HepG2 (cell line): ENCODE data around the gene GNG12. TPM values are rescaled to one million over a fixed set of nuclear protein-coding genes. Genes with fewer than 3 reads are reported as not detected.

Experiments
- ATAC-seq: fragments of 200-7000 bp; cut with Tn5 transposase; 3 replicates; pipeline ENCODE4 v1.9.1; 2020; ENCODE audit warnings: mild to moderate bottlenecking, moderate library complexity
- BruUV-seq: library from RNA; stranded (reverse); fragments of 400-500 nt; replicated peaks from 2 replicates; lab custom pipeline; 2021; lab: Mats Ljungman, UMichigan
- CTCF ChIA-PET: fragments of 300-600 bp; formaldehyde crosslinking; extraction: SDS; loops from one replicate; lab custom pipeline; 2021; ENCODE audit warnings: low total read pairs, inconsistent platforms, low intra/inter-chr PET ratio; lab: Yijun Ruan, JAX
- POLR2A ChIA-PET: fragments of 350-600 bp; sonication (Branson Sonifier 250); formaldehyde crosslinking; loops from one replicate; lab custom pipeline; 2020; ENCODE audit warnings: antibody characterized with exemption, inconsistent platforms; lab: Yijun Ruan, JAX
- DNase-seq: peaks from one replicate; pipeline ENCODE4 v3.0.0-alpha.2; 2015; ENCODE audit warnings: low spot score
- FAIRE-seq: peaks from 3 replicates; lab custom pipeline; 2011; peaks lifted over from hg19 to GRCh38; lab: Jason Lieb, UNC
- H2AFZ ChIP-seq: one replicate; pipeline ENCODE4 v1.6.1; 2011; ENCODE audit warnings: low read length, inconsistent platforms
- H3K27ac ChIP-seq: fragments of 300-600 bp; 3 replicates; pipeline ENCODE4 v1.8.0; 2011; ENCODE audit warnings: mixed run types, mild to moderate bottlenecking, mixed read lengths, low read length, inconsistent platforms; ENCODE audit not compliant: insufficient read depth; ENCODE audit errors: extremely low read length
- H3K27me3 ChIP-seq, 2 experiments: fragments of 200-600 bp in 1 of 2; 2 replicates in 1 of 2; 3 replicates in 1 of 2; pipeline versions ENCODE4 v1.6.0 to v1.8.0; 2011; ENCODE audit warnings: low read length in 2 of 2, mild to moderate bottlenecking in 2 of 2, moderate library complexity in 2 of 2, inconsistent platforms in 1 of 2; ENCODE audit not compliant: insufficient read depth in 2 of 2, control insufficient read depth in 1 of 2
- H3K36me3 ChIP-seq, 2 experiments: fragments of 200-600 bp in 1 of 2; replicated peaks in 1 of 2; 2 replicates in 1 of 2; 3 replicates in 1 of 2; pipeline versions ENCODE4 v1.5.1 to v1.8.0; 2011; ENCODE audit warnings: low read length in 2 of 2, inconsistent platforms in 1 of 2; ENCODE audit not compliant: insufficient read depth in 2 of 2, control insufficient read depth in 1 of 2
- H3K4me1 ChIP-seq: 2 replicates; pipeline ENCODE4 v1.5.1; 2012; ENCODE audit warnings: low read length, inconsistent platforms; ENCODE audit not compliant: insufficient read depth
- H3K4me2 ChIP-seq: 2 replicates; pipeline ENCODE4 v1.6.0; 2011; ENCODE audit warnings: low read depth, low read length, inconsistent platforms
- H3K4me3 ChIP-seq, 3 experiments: fragments of 200-600 bp in 1 of 3; sonication (generic), shearing (Covaris generic) in 1 of 3; replicated peaks in 1 of 3; 2 replicates each; pipeline ENCODE4 v1.5.1; 2011 to 2016; ENCODE audit warnings: low read length in 3 of 3, inconsistent platforms in 2 of 3, low read depth in 2 of 3, mild to moderate bottlenecking in 2 of 3, control low read depth in 1 of 3, mixed read lengths in 1 of 3; ENCODE audit not compliant: insufficient read depth in 1 of 3
- H3K79me2 ChIP-seq: one replicate; pipeline ENCODE4 v1.6.1; 2011; ENCODE audit warnings: low read length, inconsistent platforms; ENCODE audit not compliant: insufficient read depth
- H3K9ac ChIP-seq: 2 replicates; pipeline ENCODE4 v1.6.0; 2011; ENCODE audit warnings: mild to moderate bottlenecking, low read depth, low read length, inconsistent platforms; ENCODE audit not compliant: insufficient read depth
- H3K9me3 ChIP-seq: 2 replicates; pipeline ENCODE4 v1.5.1; 2012; ENCODE audit warnings: mild to moderate bottlenecking, low read length
- H4K20me1 ChIP-seq: 2 replicates; pipeline ENCODE4 v1.6.0; 2011; ENCODE audit warnings: inconsistent platforms, mild to moderate bottlenecking, low read length, moderate library complexity; ENCODE audit not compliant: insufficient read depth
- FOXA3 ChIP-seq: IDR thresholded peaks from 2 replicates; pipeline ENCODE4 v1.6.1; 2016; ENCODE audit warnings: missing genetic modification reagents, missing compliant biosample characterization
- KDM2A ChIP-seq: sonication (generic); formaldehyde crosslinking; IDR thresholded peaks from 2 replicates; pipeline ENCODE4 v1.4.0; 2020; ENCODE audit warnings: low read depth, missing genetic modification reagents, borderline replicate concordance
- MAFK ChIP-seq, 2 experiments: IDR thresholded peaks in 1 of 2; conservative IDR thresholded peaks in 1 of 2; 2 replicates each; pipeline ENCODE4 v1.6.1; 2011; ENCODE audit warnings: improper control_type of control experiment in 2 of 2, low read length in 2 of 2
- MED8 ChIP-seq: sonication (generic); formaldehyde crosslinking; IDR thresholded peaks from 2 replicates; pipeline ENCODE4 v1.8.1; 2023; ENCODE audit warnings: mild to moderate bottlenecking, missing genetic modification reagents; ENCODE audit not compliant: insufficient replicate concordance
- NBN ChIP-seq: fragments of 450-650 bp; conservative IDR thresholded peaks from 2 replicates; pipeline ENCODE4 v1.6.1; 2017
- ONECUT2 ChIP-seq: sonication (generic); formaldehyde crosslinking; IDR thresholded peaks from 2 replicates; pipeline ENCODE4 v1.4.0; 2020; ENCODE audit warnings: missing genetic modification reagents
- SRSF4 ChIP-seq: fragments of 200-400 bp; formaldehyde crosslinking; IDR thresholded peaks from one replicate; pipeline ENCODE4 v1.6.1; 2018; ENCODE audit warnings: mild to moderate bottlenecking, low read depth, low read length, moderate library complexity; ENCODE audit not compliant: poor library complexity, severe bottlenecking
- ZBTB20 ChIP-seq: sonication (generic); formaldehyde crosslinking; IDR thresholded peaks from 2 replicates; pipeline ENCODE4 v1.8.1; 2023; ENCODE audit warnings: missing genetic modification reagents, low read depth, mild to moderate bottlenecking, borderline replicate concordance
- ZMYM3 ChIP-seq: sonication (generic); formaldehyde crosslinking; IDR thresholded peaks from 2 replicates; pipeline ENCODE4 v1.5.1; 2020; ENCODE audit warnings: mild to moderate bottlenecking, missing genetic modification reagents
- ZNF138 ChIP-seq: sonication (generic); formaldehyde crosslinking; IDR thresholded peaks from 2 replicates; pipeline ENCODE4 v1.5.0; 2020; ENCODE audit warnings: mild to moderate bottlenecking, low read depth, missing genetic modification reagents
- ZNF142 ChIP-seq: sonication (generic); formaldehyde crosslinking; IDR thresholded peaks from 2 replicates; pipeline ENCODE4 v1.4.0; 2020; ENCODE audit warnings: missing genetic modification reagents
- ZNF329 ChIP-seq: sonication (generic); formaldehyde crosslinking; IDR thresholded peaks from 2 replicates; pipeline ENCODE4 v1.9.0; 2021; ENCODE audit warnings: low read depth, mild to moderate bottlenecking, missing genetic modification reagents
- WGBS: methylation state at CpG from one replicate; pipeline ENCODE4 v1.1.6; 2017; ENCODE audit warnings: low lambda C conversion rate; 5-methylcytosine and 5-hydroxymethylcytosine counted together
- in situ Hi-C: cut with HindIII; loops from 2 replicates; pipeline ENCODE4 v1.10.0; 2017; ENCODE audit warnings: low pct_unique_long_range_greater_than_20kb; ENCODE audit not compliant: extremely low pct_ligation_motif_present
- intact Hi-C: fragments of 100-400 bp; cut with micrococcal nuclease; formaldehyde crosslinking; loops from one replicate; pipeline ENCODE4 v1.10.0; 2022; ENCODE audit not compliant: unreplicated experiment
- polyA plus RNA-seq, 8 experiments: library from polyadenylated mRNA; depleted of rRNA in 3 of 8; stranded (reverse) in 7 of 8; unstranded in 1 of 8; fragments of >200 nt; fragmentation: Illumina TruSeq in 4 of 8; extraction: Trizol in 4 of 8; gene quantifications; 2 replicates each; pipeline versions ENCODE4 v1.2.1 to v1.2.3, GENCODE V29; 2011 to 2016; ENCODE audit warnings: low read depth in 4 of 8, missing spikeins in 1 of 8, mixed read lengths in 1 of 8; ENCODE audit not compliant: insufficient read depth in 1 of 8
- total RNA-seq, 5 experiments: library from RNA; depleted of rRNA; stranded (reverse); fragments of >200 nt; fragmentation: Illumina TruSeq; extraction: Trizol; gene quantifications; 2 replicates each; pipeline ENCODE4 v1.2.3, GENCODE V29; 2016; ENCODE audit warnings: low read depth in 1 of 5
- TF ChIP-seq, protein P1 (sequence below): sonication (generic); formaldehyde crosslinking; conservative IDR thresholded peaks from 2 replicates; pipeline ENCODE4 v1.4.0; 2020; ENCODE audit warnings: missing genetic modification reagents
- TF ChIP-seq, protein P2 (sequence below): sonication (generic); formaldehyde crosslinking; IDR thresholded peaks from 2 replicates; pipeline ENCODE4 v1.5.0; 2020; ENCODE audit warnings: missing genetic modification reagents

The GNG12 gene
- total and polyA plus RNA-seq, 2 of the 13 experiments (the other 11 are each of a cell fraction or from before 2014, with no cell fraction given), result 0.11 TPM

GRCh38 chr1:67685558-67686266, 147.6 kb downstream of the GNG12 start:
- in situ Hi-C loops, result loop anchor here (5.0 to 10.0 kb wide), 2 partner anchors 77 to 121 kb away; no protein-coding TSS in a partner anchor
- DNase-seq, result no peak
- peak overlapping the region; percentile 96 for H3K27ac ChIP-seq
- H3K9ac ChIP-seq, result peak overlapping the region; percentile 98
- H3K79me2 ChIP-seq, result peaks cover 28% of the 10 kb centered on the region
- peak overlapping the region; percentile 97 to 99 (median 98) for H3K4me3 ChIP-seq
- TSS peak; percentile 59 for BruUV-seq
- H3K36me3 ChIP-seq, result peaks cover 1 to 14% of the 10 kb centered on the region in 2 experiments; a peak in 2 of 5 replicates
- intact Hi-C loops, result loop anchor here (1.0 to 5.0 kb wide), 3 partner anchors 21 to 258 kb away; no protein-coding TSS in a partner anchor
- FAIRE-seq, result no peak
- no peak overlapping the region for H2AFZ ChIP-seq
- H3K27me3 ChIP-seq, result no peaks in the 10 kb centered on the region; a peak in 1 of 5 replicates
- 0% methylated on average over 8 of the region's 65 CpGs for WGBS
- peaks cover 15% of the 10 kb centered on the region for H4K20me1 ChIP-seq
- H3K4me2 ChIP-seq, result peak overlapping the region; percentile 96
- H3K9me3 ChIP-seq, result no peaks in the 10 kb centered on the region
- ATAC-seq, result peak; percentile 20
- peaks cover 60% of the 10 kb centered on the region for H3K4me1 ChIP-seq
- ChIA-PET CTCF (no interaction called here), POLR2A (interaction anchor here (0.6 to 4.3 kb wide), 39 partner anchors 11 to 270 kb away, joined by 3 to 114 read pairs (median 5); no protein-coding TSS in a partner anchor)
- no peak for TF ChIP-seq ZMYM3 (CRISPR knock-in tag)
- TF ChIP-seq, protein P1, sequence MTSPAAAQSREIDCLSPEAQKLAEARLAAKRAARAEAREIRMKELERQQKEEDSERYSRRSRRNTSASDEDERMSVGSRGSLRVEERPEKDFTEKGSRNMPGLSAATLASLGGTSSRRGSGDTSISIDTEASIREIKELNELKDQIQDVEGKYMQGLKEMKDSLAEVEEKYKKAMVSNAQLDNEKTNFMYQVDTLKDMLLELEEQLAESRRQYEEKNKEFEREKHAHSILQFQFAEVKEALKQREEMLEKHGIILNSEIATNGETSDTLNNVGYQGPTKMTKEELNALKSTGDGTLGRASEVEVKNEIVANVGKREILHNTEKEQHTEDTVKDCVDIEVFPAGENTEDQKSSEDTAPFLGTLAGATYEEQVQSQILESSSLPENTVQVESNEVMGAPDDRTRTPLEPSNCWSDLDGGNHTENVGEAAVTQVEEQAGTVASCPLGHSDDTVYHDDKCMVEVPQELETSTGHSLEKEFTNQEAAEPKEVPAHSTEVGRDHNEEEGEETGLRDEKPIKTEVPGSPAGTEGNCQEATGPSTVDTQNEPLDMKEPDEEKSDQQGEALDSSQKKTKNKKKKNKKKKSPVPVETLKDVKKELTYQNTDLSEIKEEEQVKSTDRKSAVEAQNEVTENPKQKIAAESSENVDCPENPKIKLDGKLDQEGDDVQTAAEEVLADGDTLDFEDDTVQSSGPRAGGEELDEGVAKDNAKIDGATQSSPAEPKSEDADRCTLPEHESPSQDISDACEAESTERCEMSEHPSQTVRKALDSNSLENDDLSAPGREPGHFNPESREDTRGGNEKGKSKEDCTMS, result no peak
- no peak for TF ChIP-seq FOXA3 (CRISPR knock-in tag)
- TF ChIP-seq KDM2A (CRISPR knock-in tag), result peak; percentile 9; the same call in 1 of the 2 replicates
- TF ChIP-seq MED8 (CRISPR knock-in tag), result no peak
- TF ChIP-seq ZNF329 (CRISPR knock-in tag), result no peak
- TF ChIP-seq ONECUT2 (CRISPR knock-in tag), result no peak
- TF ChIP-seq MAFK (conservative IDR thresholded peaks at IDR 0.05 in 1 of 2, IDR thresholded peaks at IDR 0.05 in 1 of 2; ENCODE audit: low read length in 2 of 2), result 0 out of 4 replicates have a peak, but pooled peaks of 1 of the 2 experiments have one; percentile 10
- TF ChIP-seq ZNF142, result no peak
- peak; percentile 19 for TF ChIP-seq SRSF4
- TF ChIP-seq, protein P2, sequence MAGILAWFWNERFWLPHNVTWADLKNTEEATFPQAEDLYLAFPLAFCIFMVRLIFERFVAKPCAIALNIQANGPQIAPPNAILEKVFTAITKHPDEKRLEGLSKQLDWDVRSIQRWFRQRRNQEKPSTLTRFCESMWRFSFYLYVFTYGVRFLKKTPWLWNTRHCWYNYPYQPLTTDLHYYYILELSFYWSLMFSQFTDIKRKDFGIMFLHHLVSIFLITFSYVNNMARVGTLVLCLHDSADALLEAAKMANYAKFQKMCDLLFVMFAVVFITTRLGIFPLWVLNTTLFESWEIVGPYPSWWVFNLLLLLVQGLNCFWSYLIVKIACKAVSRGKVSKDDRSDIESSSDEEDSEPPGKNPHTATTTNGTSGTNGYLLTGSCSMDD, result no peak
- TF ChIP-seq ZNF138 (CRISPR knock-in tag), result no peak
- TF ChIP-seq ZBTB20 (CRISPR knock-in tag), result no peak
- no peak for TF ChIP-seq NBN
